LNCAP (cell line): ENCODE measurements around the gene GRID1.

Experiments used
- TF ChIP-seq, protein P1 (sequence below): fragments of 450-650 bp; IDR thresholded peaks from 2 replicates; pipeline ENCODE4 v1.5.1; 2017; ENCODE audit warnings: mild to moderate bottlenecking

The GRID1 gene

GRCh38 chr10:86327954-86328725 lies 38.5 kb downstream of the GRID1 start:
- TF ChIP-seq, protein P1, sequence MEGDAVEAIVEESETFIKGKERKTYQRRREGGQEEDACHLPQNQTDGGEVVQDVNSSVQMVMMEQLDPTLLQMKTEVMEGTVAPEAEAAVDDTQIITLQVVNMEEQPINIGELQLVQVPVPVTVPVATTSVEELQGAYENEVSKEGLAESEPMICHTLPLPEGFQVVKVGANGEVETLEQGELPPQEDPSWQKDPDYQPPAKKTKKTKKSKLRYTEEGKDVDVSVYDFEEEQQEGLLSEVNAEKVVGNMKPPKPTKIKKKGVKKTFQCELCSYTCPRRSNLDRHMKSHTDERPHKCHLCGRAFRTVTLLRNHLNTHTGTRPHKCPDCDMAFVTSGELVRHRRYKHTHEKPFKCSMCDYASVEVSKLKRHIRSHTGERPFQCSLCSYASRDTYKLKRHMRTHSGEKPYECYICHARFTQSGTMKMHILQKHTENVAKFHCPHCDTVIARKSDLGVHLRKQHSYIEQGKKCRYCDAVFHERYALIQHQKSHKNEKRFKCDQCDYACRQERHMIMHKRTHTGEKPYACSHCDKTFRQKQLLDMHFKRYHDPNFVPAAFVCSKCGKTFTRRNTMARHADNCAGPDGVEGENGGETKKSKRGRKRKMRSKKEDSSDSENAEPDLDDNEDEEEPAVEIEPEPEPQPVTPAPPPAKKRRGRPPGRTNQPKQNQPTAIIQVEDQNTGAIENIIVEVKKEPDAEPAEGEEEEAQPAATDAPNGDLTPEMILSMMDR = no peak

GRCh38 chr10:86325158-86325557 lies 41.4 kb downstream of the GRID1 start:
- TF ChIP-seq, protein P1 = no peak

DNA sequence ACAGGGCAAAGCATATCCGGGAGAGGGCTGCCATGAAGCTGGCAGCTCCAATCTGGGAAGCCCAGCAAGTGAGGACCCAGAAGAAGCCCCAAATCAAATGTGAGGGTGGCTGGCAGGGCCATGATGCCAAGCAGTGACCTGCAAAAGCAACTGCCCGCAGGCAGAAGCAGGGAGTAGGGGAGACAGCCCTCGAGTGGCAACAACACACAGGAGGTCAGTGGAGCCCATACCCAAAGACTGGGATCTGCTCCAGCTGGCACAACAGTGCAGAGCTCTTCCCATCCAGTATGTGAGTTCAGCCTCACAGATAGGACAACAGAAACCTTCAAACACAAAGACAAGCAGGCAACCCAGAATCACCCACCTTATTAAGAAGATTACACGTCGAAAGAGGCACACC lies 45.0 kb downstream of the GRID1 start:
- TF ChIP-seq, protein P1 = no peak

- TF ChIP-seq, protein P1 = no peak
These were observed 46.9 kb downstream of the GRID1 start for GRCh38 chr10:86319676-86320075.

GRCh38 chr10:86317949-86318725 lies 48.5 kb downstream of the GRID1 start:
- TF ChIP-seq, protein P1 = no peak

- TF ChIP-seq, protein P1 = no peak
These were observed 49.6 kb downstream of the GRID1 start for GRCh38 chr10:86316990-86317389.

- TF ChIP-seq, protein P1 = no peak
These were observed 50.2 kb downstream of the GRID1 start for GRCh38 chr10:86316274-86316835.
